Retinal pigment epithelial cell (primary cell): ENCODE results near the gene ADGB.
"Not testable (repeated sequence)": the region's sequence is repeated elsewhere in the genome, so short reads cannot be mapped to it uniquely, and the experiment has no call there.

Experiments used
- DNase-seq: peaks from one replicate; pipeline ENCODE4 v3.0.0-alpha.2; 2010; ENCODE audit warnings: low read depth
- H3K4me3 ChIP-seq: 2 replicates; pipeline ENCODE4 v1.5.1; 2011; ENCODE audit warnings: mild to moderate bottlenecking, low read length, control low read depth, moderate library complexity
- TF ChIP-seq, protein P1 (sequence below): conservative IDR thresholded peaks from 2 replicates; pipeline ENCODE4 v1.5.1; 2011; ENCODE audit warnings: low read depth, low read length, control low read depth, inconsistent platforms

ADGB gene

DNA sequence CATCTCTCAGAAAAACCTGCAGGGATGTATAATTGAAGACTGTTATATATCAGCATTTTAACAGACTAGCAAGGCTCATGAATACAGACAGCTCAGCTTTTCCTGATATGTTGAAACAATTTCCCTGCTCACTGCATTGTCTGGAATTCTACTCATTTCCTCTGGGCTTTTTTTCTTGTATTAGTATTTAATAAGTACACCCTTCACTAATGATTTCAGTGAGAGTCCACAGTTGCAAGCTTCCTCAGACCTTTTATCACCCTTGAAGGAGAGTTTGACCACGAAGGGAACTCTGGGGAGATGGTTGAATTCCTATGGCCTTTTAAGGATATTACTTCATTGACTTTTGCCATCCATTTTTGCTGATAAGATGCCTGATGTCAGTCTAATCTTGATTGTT, 248.7 kb downstream of the ADGB start:
- TF ChIP-seq, protein P1, sequence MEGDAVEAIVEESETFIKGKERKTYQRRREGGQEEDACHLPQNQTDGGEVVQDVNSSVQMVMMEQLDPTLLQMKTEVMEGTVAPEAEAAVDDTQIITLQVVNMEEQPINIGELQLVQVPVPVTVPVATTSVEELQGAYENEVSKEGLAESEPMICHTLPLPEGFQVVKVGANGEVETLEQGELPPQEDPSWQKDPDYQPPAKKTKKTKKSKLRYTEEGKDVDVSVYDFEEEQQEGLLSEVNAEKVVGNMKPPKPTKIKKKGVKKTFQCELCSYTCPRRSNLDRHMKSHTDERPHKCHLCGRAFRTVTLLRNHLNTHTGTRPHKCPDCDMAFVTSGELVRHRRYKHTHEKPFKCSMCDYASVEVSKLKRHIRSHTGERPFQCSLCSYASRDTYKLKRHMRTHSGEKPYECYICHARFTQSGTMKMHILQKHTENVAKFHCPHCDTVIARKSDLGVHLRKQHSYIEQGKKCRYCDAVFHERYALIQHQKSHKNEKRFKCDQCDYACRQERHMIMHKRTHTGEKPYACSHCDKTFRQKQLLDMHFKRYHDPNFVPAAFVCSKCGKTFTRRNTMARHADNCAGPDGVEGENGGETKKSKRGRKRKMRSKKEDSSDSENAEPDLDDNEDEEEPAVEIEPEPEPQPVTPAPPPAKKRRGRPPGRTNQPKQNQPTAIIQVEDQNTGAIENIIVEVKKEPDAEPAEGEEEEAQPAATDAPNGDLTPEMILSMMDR = no peak
- H3K4me3 ChIP-seq = no peak overlapping the region
- DNase-seq = no peak

GRCh38 chr6:146850238-146850896, 251.6 kb downstream of the ADGB start:
- no peak overlapping the region for H3K4me3 ChIP-seq
- no peak for DNase-seq
- TF ChIP-seq, protein P1 = no peak

DNA sequence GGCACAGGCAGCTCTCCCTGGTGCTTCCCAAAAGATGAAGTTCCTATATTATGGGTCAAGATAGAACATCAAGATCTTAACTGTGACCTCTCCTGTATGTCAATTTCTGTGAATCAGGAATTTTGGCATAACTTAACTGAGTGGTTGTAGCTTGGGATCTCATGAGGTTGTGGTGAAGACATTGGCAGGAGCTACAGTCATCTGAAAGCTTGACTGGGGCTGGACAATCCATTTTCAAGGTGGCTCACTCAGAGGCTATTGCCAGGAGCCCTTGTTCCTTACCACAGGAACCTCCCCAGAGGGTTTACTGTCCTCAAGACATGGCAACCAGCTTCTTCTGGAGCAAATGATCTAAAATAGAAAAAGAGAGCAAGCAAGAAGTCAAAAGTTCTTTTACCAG, 252.2 kb downstream of the ADGB start:
- TF ChIP-seq, protein P1 = no peak
- DNase-seq = no peak
- H3K4me3 ChIP-seq = no peak overlapping the region

DNA sequence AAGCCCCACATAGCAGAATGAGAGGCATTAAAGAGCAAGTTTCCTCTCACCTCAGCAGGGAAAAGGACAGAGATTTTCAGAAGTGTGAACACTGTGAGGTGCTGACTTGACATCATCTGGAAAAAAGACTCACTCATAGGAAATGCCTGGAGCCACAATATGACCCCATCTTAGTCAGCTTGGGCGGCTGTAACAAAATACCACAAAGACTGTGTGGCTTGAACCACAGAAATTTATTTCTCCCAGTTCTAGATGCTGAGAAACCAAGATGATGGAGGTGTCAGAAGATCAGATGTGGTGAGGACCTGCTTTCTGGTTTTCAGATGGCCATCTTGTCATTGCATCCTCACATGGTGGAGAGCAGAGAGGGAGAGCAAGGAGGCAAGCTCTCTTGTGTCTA, 253.1 kb downstream of the ADGB start:
- H3K4me3 ChIP-seq = no peak overlapping the region
- TF ChIP-seq, protein P1 = no peak
- no peak for DNase-seq

GRCh38 chr6:146854521-146855255, 255.9 kb downstream of the ADGB start:
- DNase-seq, H3K4me3 ChIP-seq: not testable (repeated sequence)

GRCh38 chr6:146855889-146856288, 257.1 kb downstream of the ADGB start:
- H3K4me3 ChIP-seq = no peak overlapping the region
- TF ChIP-seq, protein P1 = no peak
- DNase-seq = no peak

- TF ChIP-seq, protein P1 = no peak
- no peak for DNase-seq
Observed at GRCh38 chr6:146856296-146856695, 257.5 kb downstream of the ADGB start.

More at GRCh38 chr6:146856296-146856695, 257.5 kb downstream of the ADGB start:
- H3K4me3 ChIP-seq = no peak overlapping the region
